ENCODE results near the gene CSKMT. TPM values are rescaled to one million over a fixed set of nuclear protein-coding genes. Genes with fewer than 3 reads are reported as not detected.

Gene CSKMT, protein sequence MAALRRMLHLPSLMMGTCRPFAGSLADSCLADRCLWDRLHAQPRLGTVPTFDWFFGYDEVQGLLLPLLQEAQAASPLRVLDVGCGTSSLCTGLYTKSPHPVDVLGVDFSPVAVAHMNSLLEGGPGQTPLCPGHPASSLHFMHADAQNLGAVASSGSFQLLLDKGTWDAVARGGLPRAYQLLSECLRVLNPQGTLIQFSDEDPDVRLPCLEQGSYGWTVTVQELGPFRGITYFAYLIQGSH
- total RNA-seq: 9.5 and 9.7 TPM in 2 replicates

DNA sequence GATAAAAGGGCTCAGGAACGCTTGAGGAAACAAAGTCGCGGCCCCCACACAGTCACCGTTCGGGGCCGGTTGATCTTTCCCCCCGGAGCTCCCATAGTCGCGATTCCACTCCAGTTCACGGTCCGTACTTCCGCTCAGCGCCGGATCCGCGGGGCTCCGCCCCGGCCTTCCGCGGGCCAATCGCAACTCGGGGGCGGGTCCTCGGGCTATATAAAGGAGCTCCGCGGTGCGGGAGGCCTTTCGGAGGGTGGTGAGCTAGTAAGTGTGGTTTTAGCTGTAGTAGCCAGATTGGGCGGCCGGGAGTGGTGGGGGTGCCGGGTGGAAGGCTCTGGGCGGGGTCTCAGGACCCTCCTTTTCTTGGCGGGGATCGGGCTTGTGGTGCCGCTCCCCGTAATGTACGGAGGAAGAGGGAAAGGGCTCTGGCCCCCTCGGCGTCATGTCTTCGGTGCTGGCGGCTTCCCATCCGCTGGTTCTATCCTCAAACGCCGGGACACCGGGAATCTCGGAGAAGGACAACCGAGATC is at the start of gene CSKMT, which contains the start of gene C11orf98:
Gene CSKMT (plus strand): TSS at position 238 of the 524 bp plus-strand sequence. CDS start 568 bp downstream, outside the sequence.
Gene C11orf98 (minus strand): TSS at position 136 of the 524 bp plus-strand sequence. CDS start 41 bp downstream, at position 95.

DNA sequence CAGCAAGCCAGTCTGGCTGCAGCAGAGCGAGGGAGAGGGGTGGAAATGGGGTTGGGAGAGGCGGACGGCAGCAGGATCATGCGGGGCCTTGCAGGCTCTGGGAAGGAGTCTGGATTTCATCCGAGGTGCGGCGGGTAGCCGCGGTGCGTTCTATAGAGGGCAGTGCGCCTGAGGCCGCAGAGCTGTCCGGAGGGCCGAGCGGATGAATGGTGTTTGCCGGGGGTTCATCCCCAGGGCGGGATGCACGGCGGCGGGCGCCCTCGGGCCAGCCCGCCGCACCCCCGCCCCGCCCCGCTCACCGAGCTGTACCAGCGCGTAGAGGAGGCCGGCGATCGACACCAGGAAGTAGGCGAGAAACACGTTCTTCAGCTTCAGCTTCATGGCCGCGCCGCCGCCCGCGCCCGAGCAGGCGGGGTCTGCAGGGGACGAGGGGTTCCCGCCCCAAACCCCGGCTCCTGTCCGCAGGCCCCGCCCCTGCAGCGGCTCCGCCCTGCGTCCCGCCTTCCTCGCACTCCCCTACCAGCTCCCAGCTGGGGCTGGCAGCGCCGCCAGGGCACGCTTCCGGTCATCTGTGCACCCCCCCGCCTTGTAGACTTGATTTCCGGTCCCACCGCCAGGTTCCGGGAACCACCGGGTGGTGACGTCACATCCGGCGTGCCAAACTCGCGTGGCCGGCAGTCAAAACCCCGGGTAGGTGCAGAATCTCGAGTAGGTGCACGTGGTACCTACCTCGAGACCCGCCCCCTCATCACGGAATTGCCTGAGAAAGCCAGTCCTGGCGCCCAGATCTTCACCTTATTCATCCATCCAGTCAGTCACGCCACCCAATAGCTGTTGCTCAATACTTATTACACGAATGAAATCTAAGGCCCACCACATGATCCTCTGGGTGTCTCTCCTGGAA is 43.3 kb upstream of the CSKMT start, which contains the start of gene B3GAT3:
Gene B3GAT3 (minus strand): TSS at position 420 of the 904 bp plus-strand sequence. CDS start 39 bp downstream, at position 381.

GRCh38 chr11:62645946-62646824 is 18.9 kb upstream of the CSKMT start, which contains the start of gene GANAB:
Gene GANAB (minus strand): TSS chr11:62646613. CDS start chr11:62646599, 14 bp downstream.

DNA sequence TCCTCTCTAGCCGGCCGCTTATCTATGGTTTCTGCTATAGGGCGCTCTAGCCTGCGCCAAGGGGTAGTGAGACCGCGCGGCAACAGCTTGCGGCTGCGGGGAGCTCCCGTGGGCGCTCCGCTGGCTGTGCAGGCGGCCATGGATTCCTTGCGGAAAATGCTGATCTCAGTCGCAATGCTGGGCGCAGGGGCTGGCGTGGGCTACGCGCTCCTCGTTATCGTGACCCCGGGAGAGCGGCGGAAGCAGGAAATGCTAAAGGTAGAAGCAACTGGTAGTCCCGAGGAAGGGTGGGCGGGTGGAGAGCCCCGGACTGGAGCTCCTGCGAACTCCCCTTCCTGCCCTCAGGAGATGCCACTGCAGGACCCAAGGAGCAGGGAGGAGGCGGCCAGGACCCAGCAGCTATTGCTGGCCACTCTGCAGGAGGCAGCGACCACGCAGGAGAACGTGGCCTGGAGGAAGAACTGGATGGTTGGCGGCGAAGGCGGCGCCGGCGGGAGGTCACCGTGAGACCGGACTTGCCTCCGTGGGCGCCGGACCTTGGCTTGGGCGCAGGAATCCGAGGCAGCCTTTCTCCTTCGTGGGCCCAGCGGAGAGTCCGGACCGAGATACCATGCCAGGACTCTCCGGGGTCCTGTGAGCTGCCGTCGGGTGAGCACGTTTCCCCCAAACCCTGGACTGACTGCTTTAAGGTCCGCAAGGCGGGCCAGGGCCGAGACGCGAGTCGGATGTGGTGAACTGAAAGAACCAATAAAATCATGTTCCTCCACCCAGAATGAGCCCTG is 6.7 kb downstream of the CSKMT start, which contains the start of the genes LBHD1 and UQCC3:
Gene LBHD1 (minus strand): TSS at position 660 of the 782 bp plus-strand sequence. CDS start 2,236 bp downstream, outside the sequence.
Gene UQCC3 (plus strand): TSS at position 66 of the 782 bp plus-strand sequence. CDS start 73 bp downstream, at position 139.

GRCh38 chr11:62678770-62679696 is 13.9 kb downstream of the CSKMT start, which contains the start of gene UBXN1:
Gene UBXN1 (minus strand): TSS chr11:62679073. CDS start chr11:62678923, 150 bp downstream.

DNA sequence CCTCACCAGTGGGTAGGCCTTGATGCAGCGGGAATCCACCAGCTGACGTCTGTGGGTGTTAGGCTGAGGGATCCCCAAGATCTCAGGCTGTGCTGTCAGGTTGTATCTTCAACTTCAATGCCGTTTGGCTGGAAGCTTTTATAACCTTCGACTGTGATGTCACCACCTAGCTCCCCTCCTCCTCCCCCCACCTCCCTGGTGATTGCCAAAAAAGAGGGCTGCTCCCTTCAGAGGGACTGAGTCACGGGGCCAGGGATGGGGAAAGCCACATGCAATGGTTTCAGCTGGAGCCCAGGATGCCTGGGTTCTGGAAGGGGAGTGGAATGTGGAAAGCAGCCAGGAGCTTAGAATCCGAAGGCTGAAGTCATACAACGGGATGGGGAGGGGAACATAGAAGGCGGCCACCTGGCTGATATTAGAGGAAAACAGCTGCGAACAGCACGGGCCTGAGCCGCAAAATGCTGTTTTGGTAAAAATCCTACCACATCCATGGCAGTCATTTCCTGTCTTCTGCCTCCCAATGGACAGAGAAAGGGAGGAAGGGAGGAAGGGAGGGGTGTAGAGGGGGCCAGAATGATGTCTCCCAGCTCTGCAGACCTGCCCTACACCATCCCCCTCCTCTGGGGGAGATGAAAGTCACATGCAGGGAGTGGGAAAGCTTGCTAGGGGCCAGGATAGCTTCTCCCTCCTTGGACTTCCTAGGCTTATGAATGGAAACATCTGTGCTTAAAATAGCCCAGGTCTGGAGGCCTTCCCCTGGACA is 24.5 kb downstream of the CSKMT start, which contains the start of gene LRRN4CL:
Gene LRRN4CL (minus strand): TSS at position 110 of the 763 bp plus-strand sequence. CDS start 1,022 bp downstream, outside the sequence.

DNA sequence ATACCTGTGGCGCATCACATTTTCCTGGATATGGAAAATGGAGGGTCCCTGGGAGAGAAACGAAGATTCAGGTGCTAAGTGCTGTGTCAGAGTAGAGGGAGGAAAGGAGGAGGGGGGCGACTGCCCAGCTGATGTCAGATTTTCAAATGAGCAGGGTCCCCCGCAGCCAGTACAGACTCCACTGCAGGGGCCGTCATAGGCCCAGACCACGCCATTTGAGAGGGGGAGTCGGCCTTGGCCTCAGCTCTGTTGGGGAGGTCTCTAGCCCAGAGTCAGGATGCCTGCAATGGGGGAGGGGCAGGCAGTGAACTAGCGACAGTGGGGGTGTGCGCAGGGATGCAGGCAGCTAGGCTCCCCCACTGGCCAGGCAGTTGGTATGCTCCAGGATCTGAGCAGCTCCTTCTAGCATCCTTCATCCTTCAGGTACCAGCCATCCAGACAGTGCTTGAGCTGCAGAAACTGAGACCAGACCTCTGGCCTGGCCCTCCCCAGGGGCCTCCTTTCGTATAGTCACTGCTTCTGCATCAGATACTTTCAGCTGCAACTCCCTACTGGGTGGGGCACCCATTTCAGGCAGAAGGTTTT is 42.3 kb downstream of the CSKMT start, which contains the start of the genes BSCL2 and GNG3:
Gene BSCL2 (minus strand): TSS at position 148 of the 585 bp plus-strand sequence. CDS start 229 bp downstream, outside the sequence.
Gene GNG3 (plus strand): TSS at position 400 of the 585 bp plus-strand sequence. CDS start 620 bp downstream, outside the sequence.

Small RNA genes within 50 kb of the gene (small RNA-seq; reads per million reads assigned to genes)
- not detected for gene SNORA57

Other genes with a start within 250 kb of the CSKMT start
- gene SCGB1A1, start 246.3 kb upstream of the CSKMT start, total RNA-seq: not detected in 2 replicates
- gene AHNAK, start 118.5 kb upstream of the CSKMT start, total RNA-seq: 544 and 655 TPM in 2 replicates
- 1,284 and 1,362 TPM in 2 replicates for gene EEF1G, start 91.4 kb upstream of the CSKMT start, total RNA-seq
- gene TUT1, start 73.8 kb upstream of the CSKMT start, total RNA-seq: 11.8 and 12.7 TPM in 2 replicates
- 250 and 281 TPM in 2 replicates for gene MTA2, start 63.4 kb upstream of the CSKMT start, total RNA-seq
- gene EML3, start 52.5 kb upstream of the CSKMT start, total RNA-seq: 35.7 and 60.8 TPM in 2 replicates
- gene ROM1, start 52.1 kb upstream of the CSKMT start, total RNA-seq: 5.2 and 5.3 TPM in 2 replicates
- 19.9 and 23.5 TPM in 2 replicates for gene B3GAT3, start 43.3 kb upstream of the CSKMT start, total RNA-seq
- gene GANAB, start 18.7 kb upstream of the CSKMT start, total RNA-seq: 223 and 259 TPM in 2 replicates
- 35.1 and 41.2 TPM in 2 replicates for gene INTS5, start 12.0 kb upstream of the CSKMT start, total RNA-seq
- 35.9 and 43.4 TPM in 2 replicates for gene C11orf98, start 102 bp upstream of the CSKMT start, total RNA-seq
- gene UQCC3, start 6.4 kb downstream of the CSKMT start, total RNA-seq: 5.9 and 6.1 TPM in 2 replicates
- 4.2 TPM in 2 replicates for gene LBHD1, start 7.0 kb downstream of the CSKMT start, total RNA-seq
- 88.7 and 147 TPM in 2 replicates for gene UBXN1, start 13.8 kb downstream of the CSKMT start, total RNA-seq
- 0.19 and 0.33 TPM in 2 replicates for gene LRRN4CL, start 24.2 kb downstream of the CSKMT start, total RNA-seq
- gene BSCL2, start 42.1 kb downstream of the CSKMT start, total RNA-seq: 28.7 and 30.2 TPM in 2 replicates
- not detected in 2 replicates for gene GNG3, start 42.4 kb downstream of the CSKMT start, total RNA-seq
- 10.5 and 15.0 TPM in 2 replicates for gene HNRNPUL2, start 62.1 kb downstream of the CSKMT start, total RNA-seq
- gene TTC9C, start 63.2 kb downstream of the CSKMT start, total RNA-seq: 31.0 and 45.9 TPM in 2 replicates
- gene ZBTB3, start 88.8 kb downstream of the CSKMT start, total RNA-seq: 15.4 and 16.0 TPM in 2 replicates
- 43.1 and 50.6 TPM in 2 replicates for gene POLR2G, start 96.3 kb downstream of the CSKMT start, total RNA-seq
- gene TAF6L, start 106.1 kb downstream of the CSKMT start, total RNA-seq: 19.9 and 20.9 TPM in 2 replicates
- gene TMEM179B, start 122.1 kb downstream of the CSKMT start, total RNA-seq: 29.1 and 36.3 TPM in 2 replicates
- gene TMEM223, start 126.7 kb downstream of the CSKMT start, total RNA-seq: 12.6 and 14.0 TPM in 2 replicates
- gene NXF1, start 140.1 kb downstream of the CSKMT start, total RNA-seq: 37.2 and 41.6 TPM in 2 replicates
- 33.0 and 43.1 TPM in 2 replicates for gene STX5, start 166.7 kb downstream of the CSKMT start, total RNA-seq
- gene TEX54, start 167.5 kb downstream of the CSKMT start, total RNA-seq: 0.98 TPM in 1 of 2 replicates, not detected in the other
- gene WDR74, start 174.3 kb downstream of the CSKMT start, total RNA-seq: 44.4 and 47.0 TPM in 2 replicates
- gene SLC3A2, start 215.6 kb downstream of the CSKMT start, total RNA-seq: 109 and 145 TPM in 2 replicates